CD4-positive, alpha-beta T cell treated with Interleukin-2 at 100 ng/mL for 4 hours (primary cell): Measurements from ENCODE around the gene FOXE3.

Experiments used
- DNase-seq: peaks from one replicate; pipeline ENCODE4 v3.0.0-alpha.2; 2020; ENCODE audit warnings: low spot score

FOXE3 gene

GRCh38 chr1:47415728-47416318, at the start of gene FOXE3:
Gene FOXE3 (plus strand): TSS chr1:47416285. CDS start chr1:47416316, 31 bp downstream.
- DNase-seq, result no peak

GRCh38 chr1:47367651-47368050, 48.4 kb upstream of the FOXE3 start:
- DNase-seq, result no peak

GRCh38 chr1:47371016-47371517, 45.0 kb upstream of the FOXE3 start:
- DNase-seq, result no peak

- no peak for DNase-seq
Measured at GRCh38 chr1:47374501-47374900, 41.6 kb upstream of the FOXE3 start.

- no peak for DNase-seq
Measured at GRCh38 chr1:47378147-47378546, 37.9 kb upstream of the FOXE3 start.

- no peak for DNase-seq
Measured at GRCh38 chr1:47380699-47381098, 35.4 kb upstream of the FOXE3 start.

GRCh38 chr1:47382399-47382983, 33.6 kb upstream of the FOXE3 start:
- DNase-seq, result no peak

- DNase-seq, result no peak
Measured at GRCh38 chr1:47384083-47384482, 32.0 kb upstream of the FOXE3 start.

GRCh38 chr1:47385020-47385419, 31.1 kb upstream of the FOXE3 start:
- DNase-seq, result no peak

- no peak for DNase-seq
Measured at GRCh38 chr1:47386268-47386667, 29.8 kb upstream of the FOXE3 start.

GRCh38 chr1:47388030-47388890, 27.8 kb upstream of the FOXE3 start:
- no peak for DNase-seq

GRCh38 chr1:47388891-47389238, 27.2 kb upstream of the FOXE3 start:
- DNase-seq, result peak; percentile 36

GRCh38 chr1:47389731-47390130, 26.4 kb upstream of the FOXE3 start:
- no peak for DNase-seq

- DNase-seq, result no peak
Measured at GRCh38 chr1:47390843-47391242, 25.2 kb upstream of the FOXE3 start.

GRCh38 chr1:47393141-47393540, 22.9 kb upstream of the FOXE3 start:
- DNase-seq, result no peak

GRCh38 chr1:47395433-47395832, 20.7 kb upstream of the FOXE3 start:
- DNase-seq, result no peak

GRCh38 chr1:47396671-47397196, 19.4 kb upstream of the FOXE3 start:
- DNase-seq, result no peak

- no peak for DNase-seq
Measured at GRCh38 chr1:47399138-47399845, 16.8 kb upstream of the FOXE3 start.

- DNase-seq, result no peak
Measured at GRCh38 chr1:47399846-47400155, 16.3 kb upstream of the FOXE3 start.

GRCh38 chr1:47401761-47402160, 14.3 kb upstream of the FOXE3 start:
- no peak for DNase-seq

GRCh38 chr1:47402591-47402990, 13.5 kb upstream of the FOXE3 start:
- DNase-seq, result no peak

GRCh38 chr1:47403321-47403910, 12.7 kb upstream of the FOXE3 start:
- DNase-seq, result no peak
